Erythroblast (primary cell): Measurements from ENCODE around the gene DIPK1B.

Experiments used
- GATA1 ChIP-seq: IDR thresholded peaks from 2 replicates; pipeline ENCODE4 v1.6.1; 2011; ENCODE audit warnings: low read depth, mild to moderate bottlenecking, control low read depth, low read length, moderate library complexity
- POLR2A ChIP-seq: IDR thresholded peaks from 2 replicates; pipeline ENCODE4 v1.6.1; 2011; ENCODE audit warnings: mild to moderate bottlenecking, low read length

GRCh38 chr9:136740491-136740890 is 28.1 kb downstream of the DIPK1B start:
- TF ChIP-seq POLR2A (no peak), GATA1 (no peak)
